ENCODE data around the gene ANK2. TPM values are rescaled to one million over a fixed set of nuclear protein-coding genes. Genes with fewer than 3 reads are reported as not detected.

Gene ANK2
- polyA plus RNA-seq, 1 experiment: 1.3 TPM

DNA sequence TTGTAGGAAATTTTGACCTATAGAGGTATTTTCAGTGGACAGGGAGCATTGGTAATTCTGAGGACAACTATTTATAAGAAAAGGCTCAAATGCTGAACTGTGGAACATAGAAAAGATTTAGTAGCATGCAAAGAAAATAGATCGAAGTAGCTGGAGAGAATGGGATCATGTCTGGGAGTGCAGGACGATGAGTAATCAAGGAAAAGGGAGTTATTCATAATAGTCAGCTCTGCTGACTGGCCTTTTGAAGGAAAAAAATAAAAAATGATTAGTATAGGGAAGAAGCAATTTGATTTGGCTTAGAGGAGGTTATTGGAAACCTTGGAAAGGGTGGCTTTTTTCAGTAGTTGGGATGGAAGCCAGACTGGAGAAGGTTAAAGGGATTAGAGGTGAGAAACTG, 22.9 kb upstream of the ANK2 start:
- H3K9me3 ChIP-seq (ENCODE audit: control insufficient read depth, insufficient read depth, low read length): no peaks in the 10 kb centered on the region
- CTCF ChIA-PET: no interaction called here
- H3K4me3 ChIP-seq (ENCODE audit: low read depth, low read length): no peak overlapping the region
- TF ChIP-seq, protein P1, sequence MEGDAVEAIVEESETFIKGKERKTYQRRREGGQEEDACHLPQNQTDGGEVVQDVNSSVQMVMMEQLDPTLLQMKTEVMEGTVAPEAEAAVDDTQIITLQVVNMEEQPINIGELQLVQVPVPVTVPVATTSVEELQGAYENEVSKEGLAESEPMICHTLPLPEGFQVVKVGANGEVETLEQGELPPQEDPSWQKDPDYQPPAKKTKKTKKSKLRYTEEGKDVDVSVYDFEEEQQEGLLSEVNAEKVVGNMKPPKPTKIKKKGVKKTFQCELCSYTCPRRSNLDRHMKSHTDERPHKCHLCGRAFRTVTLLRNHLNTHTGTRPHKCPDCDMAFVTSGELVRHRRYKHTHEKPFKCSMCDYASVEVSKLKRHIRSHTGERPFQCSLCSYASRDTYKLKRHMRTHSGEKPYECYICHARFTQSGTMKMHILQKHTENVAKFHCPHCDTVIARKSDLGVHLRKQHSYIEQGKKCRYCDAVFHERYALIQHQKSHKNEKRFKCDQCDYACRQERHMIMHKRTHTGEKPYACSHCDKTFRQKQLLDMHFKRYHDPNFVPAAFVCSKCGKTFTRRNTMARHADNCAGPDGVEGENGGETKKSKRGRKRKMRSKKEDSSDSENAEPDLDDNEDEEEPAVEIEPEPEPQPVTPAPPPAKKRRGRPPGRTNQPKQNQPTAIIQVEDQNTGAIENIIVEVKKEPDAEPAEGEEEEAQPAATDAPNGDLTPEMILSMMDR (IDR thresholded peaks at IDR 0.05; ENCODE audit: low read depth, low read length): no peak
- H3K27ac ChIP-seq (ENCODE audit: low read depth, low read length): no peak overlapping the region
- POLR2A ChIA-PET: no interaction called here
- DNase-seq (ENCODE audit: low read depth, low spot score): no peak
- H3K27me3 ChIP-seq (ENCODE audit: control insufficient read depth, insufficient read depth, low read length): no peaks in the 10 kb centered on the region

DNA sequence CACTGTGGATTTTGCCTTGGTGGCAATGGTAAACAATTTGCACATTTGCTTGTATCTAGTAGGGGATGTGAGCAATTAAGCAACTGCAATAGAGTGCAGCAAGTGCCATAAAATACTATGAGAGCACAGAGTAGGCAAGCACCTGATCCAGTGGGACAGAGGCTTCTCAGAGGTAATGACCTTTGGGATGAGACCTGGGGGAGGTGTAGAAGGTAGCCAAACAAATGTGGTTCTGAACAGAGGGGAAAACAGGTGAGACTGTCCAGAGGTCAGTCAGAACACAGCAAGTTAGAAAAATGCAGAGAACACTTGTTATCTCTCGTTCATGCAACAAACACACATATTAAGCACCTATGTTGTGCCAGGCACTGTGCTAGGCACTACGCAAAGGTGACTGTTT, 21.4 kb upstream of the ANK2 start:
- H3K27ac ChIP-seq (ENCODE audit: low read depth, low read length): no peak overlapping the region
- H3K27me3 ChIP-seq (ENCODE audit: control insufficient read depth, insufficient read depth, low read length): no peaks in the 10 kb centered on the region
- TF ChIP-seq, protein P1 (IDR thresholded peaks at IDR 0.05; ENCODE audit: low read depth, low read length): no peak
- H3K9me3 ChIP-seq (ENCODE audit: control insufficient read depth, insufficient read depth, low read length): no peaks in the 10 kb centered on the region
- ChIA-PET POLR2A (no interaction called here), CTCF (no interaction called here)
- DNase-seq (ENCODE audit: low read depth, low spot score): no peak
- no peak overlapping the region for H3K4me3 ChIP-seq (ENCODE audit: low read depth, low read length)

GRCh38 chr4:113031212-113031611, 18.2 kb upstream of the ANK2 start:
- POLR2A ChIA-PET: no interaction called here
- no peak overlapping the region for H3K27ac ChIP-seq (ENCODE audit: low read depth, low read length)
- CTCF ChIA-PET: no interaction called here
- no peaks in the 10 kb centered on the region for H3K9me3 ChIP-seq (ENCODE audit: control insufficient read depth, insufficient read depth, low read length)
- H3K4me3 ChIP-seq (ENCODE audit: low read depth, low read length): no peak overlapping the region
- TF ChIP-seq, protein P1 (IDR thresholded peaks at IDR 0.05; ENCODE audit: low read depth, low read length): no peak
- H3K27me3 ChIP-seq (ENCODE audit: control insufficient read depth, insufficient read depth, low read length): no peaks in the 10 kb centered on the region
- no peak for DNase-seq (ENCODE audit: low read depth, low spot score)

- TF ChIP-seq, protein P1 (IDR thresholded peaks at IDR 0.05; ENCODE audit: low read depth, low read length): no peak
- DNase-seq (ENCODE audit: low read depth, low spot score): no peak
- H3K9me3 ChIP-seq (ENCODE audit: control insufficient read depth, insufficient read depth, low read length): no peaks in the 10 kb centered on the region
- no peaks in the 10 kb centered on the region for H3K27me3 ChIP-seq (ENCODE audit: control insufficient read depth, insufficient read depth, low read length)
- ChIA-PET CTCF (no interaction called here), POLR2A (no interaction called here)
- H3K4me3 ChIP-seq (ENCODE audit: low read depth, low read length): no peak overlapping the region
- H3K27ac ChIP-seq (ENCODE audit: low read depth, low read length): no peak overlapping the region
Measured at GRCh38 chr4:113040793-113041192, 8.7 kb upstream of the ANK2 start.

DNA sequence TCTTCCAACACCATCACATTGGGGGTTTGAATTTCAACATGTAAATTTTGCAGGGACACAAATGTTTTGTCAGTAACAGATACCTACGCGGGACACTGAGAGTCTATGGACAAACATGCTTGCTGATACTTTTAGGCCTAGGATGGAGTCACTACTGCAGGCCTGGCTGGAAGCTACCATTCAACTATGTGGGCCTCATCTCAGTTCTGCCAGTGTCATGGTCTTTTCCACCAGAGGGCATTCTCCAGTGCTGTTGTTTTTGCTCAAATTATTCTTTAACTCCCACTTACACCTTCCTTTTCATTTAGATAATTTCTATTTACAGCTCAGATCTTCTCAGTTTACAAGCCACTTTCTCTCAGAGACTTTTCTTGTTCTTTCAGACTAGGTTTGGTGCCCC, 7.0 kb upstream of the ANK2 start:
- H3K9me3 ChIP-seq (ENCODE audit: control insufficient read depth, insufficient read depth, low read length): no peaks in the 10 kb centered on the region
- no peak overlapping the region for H3K4me3 ChIP-seq (ENCODE audit: low read depth, low read length)
- H3K27ac ChIP-seq (ENCODE audit: low read depth, low read length): no peak overlapping the region
- TF ChIP-seq, protein P1 (IDR thresholded peaks at IDR 0.05; ENCODE audit: low read depth, low read length): no peak
- no peaks in the 10 kb centered on the region for H3K27me3 ChIP-seq (ENCODE audit: control insufficient read depth, insufficient read depth, low read length)
- no peak for DNase-seq (ENCODE audit: low read depth, low spot score)
- ChIA-PET POLR2A (no interaction called here), CTCF (no interaction called here)

All from AG04450 (cell line).